HG03175 (cell line): ENCODE data around the gene CHD3.

Experiments used
- ATAC-seq: cut with Tn5 transposase; IDR thresholded peaks from one replicate; pipeline ENCODE4 v1.9.1; 2021; ENCODE audit warnings: mild to moderate bottlenecking, moderate library complexity; ENCODE audit not compliant: unreplicated experiment

CHD3 gene

DNA sequence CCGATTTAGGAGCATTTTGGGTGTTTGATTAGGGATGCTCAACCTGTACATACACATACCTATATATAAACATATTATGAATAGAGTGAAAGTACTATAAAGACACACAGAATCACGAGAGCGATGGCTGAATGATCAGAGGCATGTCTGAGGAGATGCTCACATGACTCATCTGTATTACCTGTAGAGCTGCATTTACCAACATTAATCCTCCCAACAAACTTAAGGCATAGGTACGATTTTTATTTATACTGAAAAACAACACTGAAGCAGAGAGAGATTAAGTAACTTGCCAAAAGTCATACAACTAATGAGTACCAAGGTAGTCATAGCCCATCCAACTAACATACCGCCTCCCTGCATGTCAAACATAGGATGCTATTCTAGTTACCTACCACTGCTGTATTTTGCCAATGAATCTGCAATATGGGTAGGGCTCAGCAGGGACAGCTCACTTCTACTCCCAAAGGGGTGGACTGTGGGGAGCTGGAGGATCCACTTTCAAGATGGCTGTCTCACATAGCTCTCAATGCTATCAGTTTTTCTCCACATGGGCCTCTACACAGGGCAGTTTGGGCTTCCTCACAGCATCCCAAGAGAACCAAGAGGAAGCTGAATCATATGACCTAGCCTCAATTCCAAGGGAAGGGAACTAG is 23.5 kb upstream of the CHD3 start:
- no peak for ATAC-seq

DNA sequence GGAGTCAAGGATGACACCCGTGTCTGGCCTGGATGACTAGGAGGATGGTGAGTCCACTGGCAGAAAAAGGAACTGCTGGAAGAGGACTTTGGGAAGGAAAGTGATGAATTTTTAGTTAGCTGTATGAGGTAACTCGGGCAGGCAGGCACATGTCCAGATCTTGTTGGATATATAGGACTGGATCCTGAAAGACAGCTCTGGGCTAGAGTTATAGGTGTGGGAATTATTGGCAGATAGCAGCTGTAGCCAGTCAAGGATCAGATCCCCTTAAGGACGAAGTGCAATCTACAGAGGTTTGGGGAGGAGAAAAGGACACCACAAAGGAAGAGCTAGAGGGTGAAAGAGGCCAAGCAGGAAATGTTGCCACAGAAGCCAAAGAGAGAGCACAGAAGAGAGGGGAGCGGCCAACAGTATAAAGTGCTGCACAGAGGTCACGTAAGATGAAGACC is 20.7 kb upstream of the CHD3 start:
- ATAC-seq = no peak

DNA sequence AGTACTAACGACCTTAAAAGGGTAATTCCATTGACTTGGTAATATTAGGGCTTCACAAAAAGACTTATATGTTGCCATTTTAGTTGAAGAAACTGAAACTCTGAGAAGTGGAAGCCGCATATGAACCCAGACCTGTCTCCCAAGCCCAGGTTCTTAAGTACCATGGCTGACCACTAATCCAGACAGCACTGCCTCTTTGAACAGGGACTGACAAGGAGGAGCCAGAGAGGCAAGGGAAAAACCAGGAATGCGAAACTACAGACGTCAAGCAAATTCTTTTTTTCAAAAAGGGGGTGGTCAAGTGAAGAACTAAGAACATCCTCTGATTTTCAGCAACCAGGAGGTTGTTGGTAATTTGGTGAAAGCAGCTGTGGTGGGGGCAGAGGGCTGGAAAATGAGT is 15.5 kb upstream of the CHD3 start:
- ATAC-seq = no peak

DNA sequence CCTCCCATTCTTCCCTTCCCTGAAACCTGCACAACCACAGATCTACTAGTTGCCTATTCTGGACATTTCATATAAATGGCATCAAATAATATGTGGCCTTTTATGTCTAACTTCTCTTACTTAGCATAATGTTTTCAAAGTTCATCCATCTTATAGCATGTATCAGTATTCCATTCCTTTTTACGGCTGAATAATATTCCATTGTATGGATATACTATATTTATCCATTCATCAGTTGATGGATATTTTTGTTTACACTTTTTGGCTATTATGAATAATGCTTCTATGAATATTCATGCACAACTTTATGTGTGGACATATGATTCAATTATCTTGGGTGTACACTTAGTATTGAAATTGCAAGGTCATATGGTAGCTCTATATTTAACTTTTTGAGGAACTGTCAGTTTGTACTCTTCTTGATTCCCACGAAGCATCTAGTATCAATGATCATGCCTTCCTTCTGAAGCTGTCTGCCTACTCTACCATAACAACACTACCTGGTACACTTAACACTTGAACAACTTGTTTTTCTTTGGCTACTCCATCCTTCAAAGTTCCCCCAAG is 12.7 kb upstream of the CHD3 start:
- ATAC-seq = no peak

DNA sequence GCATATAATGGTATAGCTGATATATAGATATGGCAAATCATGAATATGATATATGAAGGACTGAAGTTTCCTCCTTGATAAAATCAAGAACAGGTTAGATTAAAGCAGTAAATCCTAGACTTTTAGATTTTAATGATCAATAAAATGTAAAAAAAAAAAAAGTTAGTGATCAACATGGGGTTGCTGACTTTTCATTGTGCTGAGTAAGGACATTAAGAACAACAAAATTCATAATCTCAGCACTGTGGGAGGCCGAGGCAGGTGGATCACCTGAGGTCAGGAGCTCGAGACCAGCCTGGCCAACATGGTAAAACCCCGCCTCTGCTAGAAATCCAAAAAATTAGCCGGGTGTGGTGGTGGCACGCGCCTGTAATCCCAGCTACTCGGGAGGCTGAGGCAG is 10.4 kb upstream of the CHD3 start:
- ATAC-seq = no peak

DNA sequence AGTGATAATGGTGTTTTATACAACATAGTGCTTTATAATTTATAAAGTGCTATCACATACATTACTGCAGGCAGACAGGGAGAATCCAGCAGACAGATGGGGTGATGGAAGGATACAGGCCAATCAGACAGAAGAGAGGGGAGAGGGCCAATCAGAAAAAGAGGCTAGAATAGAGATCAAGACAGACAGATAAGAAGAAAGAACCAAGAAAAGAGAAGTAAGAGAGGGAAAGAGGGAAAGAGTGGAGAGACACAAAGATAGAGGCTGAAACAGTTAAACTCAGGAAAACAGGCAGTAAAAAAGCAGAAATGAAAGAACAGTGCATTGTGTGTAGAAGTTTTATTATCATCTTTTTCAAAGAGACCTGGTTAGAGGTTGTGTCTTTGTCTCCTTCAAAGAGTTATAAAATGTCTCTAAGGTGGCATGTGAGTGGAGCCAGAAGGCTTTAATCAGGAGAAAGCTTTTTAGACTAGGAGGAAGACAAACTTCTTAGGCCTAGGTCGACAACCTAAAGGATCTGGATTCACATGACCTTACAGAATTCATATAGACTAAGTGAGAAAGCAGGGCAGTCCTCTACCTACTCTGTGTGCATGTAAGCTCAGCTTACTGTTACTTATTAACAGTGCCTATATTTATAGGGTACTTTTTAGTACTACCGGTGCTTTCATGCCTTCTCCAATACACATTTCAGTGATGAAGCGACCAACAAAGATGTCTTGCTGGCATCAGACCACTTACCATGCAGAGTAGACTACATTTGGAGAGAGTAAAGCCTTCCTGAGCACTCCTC is 8.3 kb upstream of the CHD3 start:
- ATAC-seq = no peak

DNA sequence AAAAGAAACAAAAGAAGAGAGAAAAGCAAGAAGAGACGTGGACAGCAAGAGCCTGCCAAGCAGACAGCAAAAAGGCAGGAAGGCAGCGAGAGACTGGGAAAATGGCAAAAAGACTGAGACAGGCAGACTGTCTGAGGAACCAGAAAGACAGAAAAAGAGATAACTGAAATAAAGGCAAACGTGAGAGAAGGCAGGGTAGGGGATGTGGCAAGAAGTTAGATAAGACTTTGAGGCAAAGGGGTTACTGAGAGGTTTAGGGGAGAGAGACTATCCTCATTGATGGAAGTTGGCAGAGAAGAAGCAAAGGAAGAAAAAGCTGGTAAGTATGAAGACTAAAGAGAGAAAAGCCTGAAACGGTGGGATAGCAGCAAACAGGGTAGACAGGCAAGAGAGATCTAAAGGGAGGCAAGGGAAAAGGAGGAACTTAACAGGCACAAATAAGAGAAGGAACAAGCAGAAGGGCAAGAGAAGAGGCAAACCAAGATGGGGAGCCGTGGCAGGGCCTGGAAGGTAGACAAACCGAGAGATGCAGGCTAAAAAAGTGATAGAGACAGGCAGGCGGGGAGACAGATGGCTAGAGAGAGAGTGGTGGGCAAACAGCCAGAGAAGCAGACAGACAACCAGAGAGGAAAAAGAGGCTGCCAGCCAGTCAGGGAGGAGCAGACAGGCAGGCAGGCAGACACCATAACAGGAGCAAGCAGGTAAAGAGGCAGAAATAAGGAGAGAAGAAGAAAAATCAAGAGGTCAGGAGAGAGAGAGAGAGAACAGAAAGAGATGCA is 7.1 kb upstream of the CHD3 start:
- ATAC-seq = no peak

DNA sequence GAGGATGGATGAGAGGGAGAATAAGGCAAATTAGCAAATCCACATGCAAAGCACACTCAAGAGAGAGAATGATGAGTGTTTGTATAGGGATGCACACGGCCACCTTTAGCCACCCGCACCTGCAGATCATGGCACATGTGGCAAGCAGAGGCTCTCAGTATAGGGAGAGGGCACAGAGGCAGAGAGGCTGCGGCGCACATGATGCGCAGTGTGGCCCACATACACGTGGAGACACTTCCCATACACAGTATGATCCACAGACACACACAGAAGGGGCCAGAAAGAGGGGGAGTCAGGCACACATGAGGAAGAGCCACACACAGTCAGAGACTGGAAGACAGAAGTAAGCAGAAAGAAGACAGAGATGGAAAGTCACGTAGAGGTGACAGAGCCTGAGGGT is 6.5 kb upstream of the CHD3 start:
- ATAC-seq = no peak

DNA sequence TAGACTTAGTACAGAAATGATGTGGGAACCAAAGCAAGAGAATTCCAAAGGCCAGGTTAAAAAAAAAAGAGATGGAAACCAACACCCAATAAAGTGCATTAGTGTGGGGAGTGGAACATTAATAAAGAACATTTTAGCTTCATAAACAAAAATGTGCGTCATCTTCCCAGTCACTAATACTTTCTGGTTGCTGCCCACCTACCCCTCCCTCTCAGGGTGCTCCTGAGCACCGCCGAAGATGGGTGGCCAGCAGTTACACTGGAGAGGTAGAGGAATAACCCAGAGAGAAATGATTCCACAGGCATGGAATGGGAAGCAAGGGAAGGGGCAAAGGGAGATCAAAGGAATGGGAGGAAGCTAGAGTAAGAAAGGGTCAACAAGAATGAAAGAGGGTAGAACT is 6.0 kb upstream of the CHD3 start:
- no peak for ATAC-seq

DNA sequence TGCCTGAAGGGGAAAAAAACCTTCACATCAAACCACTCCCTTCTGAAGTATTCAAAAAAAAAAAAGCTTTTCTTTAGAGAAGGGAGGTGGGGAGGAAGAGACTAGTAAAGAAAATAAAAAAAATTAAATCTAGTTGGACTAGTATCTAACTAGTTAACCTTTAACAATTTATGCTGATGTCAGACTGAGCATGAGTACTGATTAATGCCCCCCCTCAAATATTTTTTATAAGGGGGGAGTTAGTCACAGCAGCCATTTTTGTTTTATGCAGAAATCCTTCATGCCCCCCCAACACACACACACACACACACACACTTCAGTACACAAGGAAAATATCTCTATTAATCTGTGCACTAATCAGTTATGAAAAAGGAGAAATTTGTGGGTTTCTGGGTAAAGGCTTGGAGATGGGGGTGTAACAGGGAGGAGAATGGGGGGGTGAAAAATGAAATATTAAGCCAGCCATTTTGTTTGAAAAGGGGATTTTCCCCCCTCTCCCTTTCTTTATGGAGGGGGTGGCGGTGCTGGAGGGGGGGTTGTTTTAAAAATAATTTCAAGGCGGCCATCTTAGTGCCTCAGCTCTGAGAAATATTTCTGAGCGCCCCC is 4.7 kb upstream of the CHD3 start:
- no peak for ATAC-seq

DNA sequence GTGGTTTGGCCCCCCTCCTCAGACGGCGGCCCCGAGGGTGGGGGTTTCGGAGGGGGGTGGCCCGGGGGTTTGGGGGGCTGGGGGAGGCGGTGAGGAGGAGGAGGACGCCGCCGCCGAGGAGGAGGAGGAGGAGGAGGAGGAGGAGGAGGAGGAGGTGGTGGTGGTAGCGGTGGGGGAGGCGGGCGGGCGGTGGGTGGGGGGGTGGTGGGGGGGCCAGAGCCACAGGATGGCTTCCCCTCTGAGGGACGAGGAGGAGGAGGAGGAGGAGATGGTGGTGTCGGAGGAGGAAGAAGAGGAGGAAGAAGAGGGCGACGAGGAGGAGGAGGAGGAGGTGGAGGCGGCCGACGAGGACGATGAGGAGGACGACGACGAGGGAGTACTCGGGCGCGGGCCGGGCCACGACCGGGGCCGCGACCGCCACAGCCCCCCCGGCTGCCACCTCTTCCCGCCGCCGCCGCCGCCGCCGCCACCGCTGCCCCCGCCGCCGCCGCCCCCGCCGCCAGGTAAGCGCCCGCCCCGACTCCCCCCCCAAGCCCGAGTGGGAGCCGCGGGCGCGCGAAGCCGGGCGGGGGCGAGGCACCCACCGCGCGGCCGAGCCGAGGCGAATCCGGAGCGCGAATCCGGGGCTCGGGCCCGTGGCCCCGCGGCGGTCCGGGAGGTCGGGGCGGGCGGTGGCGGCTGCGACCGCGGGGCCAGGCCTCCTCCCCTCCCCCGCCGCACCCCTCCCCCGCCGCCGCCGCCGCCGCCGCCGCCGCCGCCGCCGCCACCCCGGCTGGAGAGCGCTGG is 3.8 kb upstream of the CHD3 start:
- no peak for ATAC-seq

DNA sequence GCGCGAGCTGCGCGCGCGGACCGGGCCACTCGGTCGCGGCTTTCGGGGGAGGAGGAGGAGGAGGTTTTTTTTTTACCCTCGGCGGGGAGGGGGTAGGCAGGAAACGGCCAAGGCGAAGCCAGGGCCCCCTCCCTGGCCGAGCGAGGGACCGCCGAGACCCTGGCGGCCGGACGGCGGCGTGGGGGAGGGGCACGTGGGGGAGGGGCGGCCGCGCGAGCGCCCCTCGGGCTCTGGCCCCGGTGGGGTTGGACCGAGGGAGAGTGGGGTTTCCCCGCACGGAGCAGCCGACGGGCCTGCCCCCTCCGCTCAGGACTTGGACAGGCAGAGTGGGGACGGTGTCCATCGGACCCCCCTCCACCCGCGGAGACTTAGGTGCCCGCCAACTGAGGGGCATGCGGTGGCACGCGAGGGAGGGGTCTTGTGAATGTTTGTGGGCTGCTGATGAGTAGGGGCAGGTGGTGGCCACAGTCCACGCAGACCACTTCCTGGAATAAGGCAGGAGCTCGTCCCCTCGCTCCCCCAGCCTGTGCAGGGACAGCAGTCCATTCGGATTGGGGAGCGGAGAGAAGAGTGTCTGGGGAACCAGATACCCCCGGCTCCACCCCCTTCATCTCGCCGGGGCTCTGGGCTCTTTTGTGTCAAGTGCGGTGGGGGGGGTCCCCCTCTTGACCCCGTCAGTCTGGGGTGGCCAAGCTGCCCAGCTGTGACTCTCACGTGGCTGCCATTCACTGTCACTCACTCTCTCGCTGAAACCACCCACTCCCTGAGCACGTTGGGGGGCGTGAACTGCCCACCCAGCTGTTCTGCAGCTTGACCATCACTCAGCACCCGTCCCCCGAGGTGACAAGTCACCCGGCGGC is 3.0 kb upstream of the CHD3 start:
- no peak for ATAC-seq

DNA sequence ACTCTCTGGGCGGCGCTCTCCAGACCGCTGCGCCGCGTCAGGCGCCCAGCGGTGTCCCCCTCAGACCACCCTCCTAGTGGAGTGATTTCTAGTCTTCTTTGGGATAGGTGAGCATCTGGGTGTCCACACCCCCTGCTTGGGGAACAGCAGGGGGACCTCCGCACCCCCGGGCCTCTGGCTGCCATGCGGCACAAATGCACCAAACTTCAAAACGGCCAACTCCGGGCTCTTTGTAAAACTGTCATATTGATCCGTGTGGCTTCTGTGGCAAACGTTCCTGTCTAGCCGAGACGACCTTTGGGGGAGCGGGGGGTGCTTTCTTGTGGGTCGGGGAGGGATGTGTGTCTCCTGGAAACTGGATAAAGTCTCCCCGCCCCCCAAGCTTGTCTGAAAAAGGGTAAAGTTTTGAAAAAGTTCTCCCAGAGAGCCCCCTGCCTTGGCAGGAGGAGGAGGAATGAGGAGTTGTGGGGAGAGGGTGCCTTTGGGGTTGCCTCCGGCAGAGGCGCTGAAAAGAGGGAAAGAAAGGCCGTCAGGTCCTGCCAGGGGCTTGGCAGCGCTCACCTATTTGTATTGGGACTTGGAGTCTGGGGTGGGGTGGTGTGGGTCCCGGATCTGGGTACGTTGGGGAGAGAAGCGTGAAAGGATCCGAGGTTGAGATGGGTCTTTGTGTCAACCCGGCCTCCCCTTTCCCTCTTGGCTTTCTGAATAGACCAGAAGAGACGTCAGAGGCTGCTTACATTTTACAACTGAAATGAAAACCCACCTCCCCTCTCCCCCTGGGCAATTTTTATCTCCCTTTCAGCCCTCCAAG is 2.2 kb upstream of the CHD3 start:
- ATAC-seq = no peak

DNA sequence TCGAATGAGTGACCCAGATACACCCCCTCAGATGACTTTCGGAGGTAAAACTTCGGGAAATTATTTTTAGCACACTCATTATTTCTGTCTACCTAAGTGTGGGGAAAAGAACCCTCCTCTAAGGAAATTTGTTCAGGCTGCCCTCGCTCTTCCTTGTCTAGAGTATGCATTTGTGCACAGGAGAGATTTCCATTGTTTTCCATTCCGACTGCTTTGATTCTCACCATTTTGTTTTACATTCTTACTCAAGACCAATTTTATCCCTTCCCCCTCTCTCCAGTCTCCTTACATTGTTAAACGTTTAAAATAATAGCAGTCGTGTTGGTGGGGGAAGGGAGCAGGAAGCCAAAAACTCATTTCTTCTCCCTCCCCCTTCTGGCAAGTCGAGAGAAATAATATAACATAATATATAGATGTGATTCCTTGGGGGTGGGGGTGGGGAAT is 1.5 kb upstream of the CHD3 start:
- ATAC-seq = no peak

DNA sequence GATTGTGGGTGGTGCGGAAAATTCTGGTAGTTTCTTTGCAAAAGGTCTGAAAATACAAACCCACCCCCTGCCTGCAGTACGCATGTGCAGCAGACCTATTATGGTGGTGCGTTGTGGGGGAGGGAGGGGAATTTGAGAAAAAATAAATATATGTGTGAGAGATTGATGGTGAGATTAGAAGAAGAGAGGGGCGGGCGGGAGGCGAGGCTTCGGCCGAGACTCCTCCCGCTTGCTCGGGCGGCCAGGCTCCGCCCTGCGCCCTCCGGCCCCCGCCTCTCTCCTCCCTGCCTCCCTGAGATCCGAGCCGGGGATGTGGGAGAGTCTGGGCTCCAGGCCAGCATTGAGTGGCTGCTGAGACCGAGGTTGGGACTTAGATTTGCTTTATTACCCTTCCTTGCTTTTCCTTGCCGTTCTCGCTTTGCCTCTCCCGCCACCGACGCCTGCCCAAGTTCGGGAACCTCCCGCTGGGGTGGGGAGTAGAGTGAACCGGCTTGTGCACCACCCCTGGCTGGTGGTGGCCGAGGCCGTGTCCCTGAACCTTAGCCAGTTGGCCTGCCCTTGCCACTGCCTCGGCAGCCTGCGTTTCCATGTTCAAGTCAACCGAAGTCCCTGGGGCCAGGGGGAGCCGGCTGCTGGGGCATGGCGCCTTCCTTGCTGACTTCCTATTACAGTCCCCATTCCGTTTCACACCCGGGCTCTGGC is 956 bp upstream of the CHD3 start:
- ATAC-seq = peak; percentile 48

DNA sequence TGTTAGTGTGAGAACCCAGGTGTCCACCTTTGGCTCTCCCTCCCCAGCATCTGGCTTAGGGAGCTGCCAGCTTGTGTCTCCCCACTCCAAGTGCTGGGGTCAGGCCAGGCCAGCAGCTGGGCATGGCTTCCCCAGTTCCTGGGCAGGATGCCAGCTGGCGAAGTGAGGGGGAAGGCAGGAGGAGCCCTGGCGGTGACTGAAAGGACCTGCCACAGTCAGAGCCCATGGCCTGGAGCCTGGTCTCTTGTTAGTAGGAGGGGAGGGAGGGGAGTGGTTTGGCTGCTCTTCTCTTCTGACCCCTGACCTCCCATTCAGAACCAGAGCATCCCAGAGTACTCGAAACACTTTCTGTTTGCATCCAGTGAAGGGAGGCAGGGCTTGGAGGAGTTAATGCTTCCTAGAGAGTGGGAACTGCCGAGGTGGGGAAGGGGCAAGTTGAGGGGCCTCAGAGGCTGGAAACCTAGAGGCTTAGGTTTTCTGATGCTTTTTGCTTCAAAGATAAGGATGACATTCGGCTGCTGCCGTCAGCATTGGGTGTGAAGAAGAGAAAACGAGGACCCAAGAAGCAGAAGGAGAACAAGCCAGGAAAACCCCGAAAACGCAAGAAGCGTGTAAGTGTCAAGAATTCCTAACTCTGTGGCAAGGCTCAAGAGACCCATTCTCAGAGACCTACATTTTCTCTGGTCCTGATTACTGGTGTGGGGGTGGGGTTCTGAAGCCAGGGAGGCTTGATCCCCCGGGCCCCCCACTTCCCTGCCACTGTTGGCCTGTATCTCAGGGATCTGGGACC is 772 bp downstream of the CHD3 start:
- ATAC-seq = no peak
